Measurements from ENCODE around the gene CTNNA3.

DNA sequence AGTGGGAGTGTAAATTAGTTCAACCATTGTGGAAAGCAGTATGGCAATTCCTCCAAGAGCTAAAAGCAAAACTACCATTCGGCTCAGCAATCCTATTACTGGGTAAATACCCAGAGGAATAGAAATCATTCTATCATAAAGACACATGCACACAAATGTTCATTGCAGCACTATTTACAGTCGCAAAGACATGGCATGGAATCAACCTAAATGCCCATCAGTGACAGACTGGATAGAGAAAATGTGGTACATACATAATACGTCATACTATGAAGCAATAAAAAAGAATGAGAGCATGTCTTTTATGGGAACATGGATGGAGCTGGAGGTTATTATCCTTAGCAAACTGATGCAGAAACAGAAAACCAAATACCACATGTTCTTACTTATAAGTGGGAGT lies 1646.7 kb downstream of the CTNNA3 start:
- TF ChIP-seq RAD21 (conservative IDR thresholded peaks at IDR 0.05): no peak
- TF ChIP-seq, protein P1, sequence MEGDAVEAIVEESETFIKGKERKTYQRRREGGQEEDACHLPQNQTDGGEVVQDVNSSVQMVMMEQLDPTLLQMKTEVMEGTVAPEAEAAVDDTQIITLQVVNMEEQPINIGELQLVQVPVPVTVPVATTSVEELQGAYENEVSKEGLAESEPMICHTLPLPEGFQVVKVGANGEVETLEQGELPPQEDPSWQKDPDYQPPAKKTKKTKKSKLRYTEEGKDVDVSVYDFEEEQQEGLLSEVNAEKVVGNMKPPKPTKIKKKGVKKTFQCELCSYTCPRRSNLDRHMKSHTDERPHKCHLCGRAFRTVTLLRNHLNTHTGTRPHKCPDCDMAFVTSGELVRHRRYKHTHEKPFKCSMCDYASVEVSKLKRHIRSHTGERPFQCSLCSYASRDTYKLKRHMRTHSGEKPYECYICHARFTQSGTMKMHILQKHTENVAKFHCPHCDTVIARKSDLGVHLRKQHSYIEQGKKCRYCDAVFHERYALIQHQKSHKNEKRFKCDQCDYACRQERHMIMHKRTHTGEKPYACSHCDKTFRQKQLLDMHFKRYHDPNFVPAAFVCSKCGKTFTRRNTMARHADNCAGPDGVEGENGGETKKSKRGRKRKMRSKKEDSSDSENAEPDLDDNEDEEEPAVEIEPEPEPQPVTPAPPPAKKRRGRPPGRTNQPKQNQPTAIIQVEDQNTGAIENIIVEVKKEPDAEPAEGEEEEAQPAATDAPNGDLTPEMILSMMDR (IDR thresholded peaks at IDR 0.05; ENCODE audit: poor library complexity, severe bottlenecking): no peak
